Measurements from ENCODE around the gene MAB21L4. TPM values are rescaled to one million over a fixed set of nuclear protein-coding genes. Genes with fewer than 3 reads are reported as not detected.

MAB21L4 gene
- total and polyA plus RNA-seq, 2 donors (not counting 3 experiments of a cell fraction or from before 2014, with no cell fraction given): not detected

DNA sequence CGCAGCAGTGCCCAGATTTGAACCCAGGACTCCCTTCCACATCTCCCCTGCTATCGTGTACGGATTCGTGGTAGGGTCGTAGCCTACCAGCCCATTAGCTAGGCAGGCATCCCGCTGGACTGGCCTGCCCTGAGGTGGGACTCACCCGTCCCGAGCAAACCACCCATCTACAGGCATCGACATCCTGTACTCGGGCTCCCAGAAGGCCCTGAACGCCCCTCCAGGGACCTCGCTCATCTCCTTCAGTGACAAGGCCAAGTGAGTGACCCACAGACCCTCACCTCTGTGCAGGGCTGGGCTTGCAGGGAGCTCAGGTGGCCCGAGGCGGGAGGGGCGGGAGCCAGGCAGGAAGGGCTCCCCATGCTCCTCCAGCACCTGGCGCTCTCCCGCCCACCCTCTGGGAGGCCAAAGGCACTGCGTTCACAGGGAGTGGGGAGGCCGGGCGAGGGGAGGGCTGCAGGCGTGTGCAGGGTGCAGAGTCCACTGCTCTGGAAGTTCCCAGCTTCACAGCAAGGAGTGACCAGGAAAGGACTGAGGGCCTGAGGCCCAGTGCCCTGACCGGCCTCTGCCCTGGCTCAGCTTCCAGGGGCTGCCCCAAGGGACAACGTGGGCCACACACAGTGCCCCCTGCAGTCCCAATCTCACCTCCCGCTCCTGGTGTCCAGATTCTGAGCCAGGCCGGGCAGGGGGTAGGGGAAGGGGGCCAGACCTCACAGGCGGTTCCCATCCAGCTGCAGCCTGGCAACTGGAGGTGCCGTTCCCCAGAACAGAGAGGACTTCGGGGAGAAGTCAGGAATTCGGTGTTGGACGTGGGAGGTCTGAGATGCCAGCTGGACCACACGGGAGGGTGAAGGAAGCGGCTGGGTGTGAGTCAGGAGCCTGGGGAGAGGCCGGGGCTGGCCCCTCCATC is 21.9 kb downstream of the MAB21L4 start:
- no peaks in the 10 kb centered on the region for H3K4me1 ChIP-seq (ENCODE audit: control insufficient read depth, extremely low read depth, insufficient read depth, low read length)
- CTCF ChIA-PET: no interaction called here

More for the DNA sequence above, 21.9 kb downstream of the MAB21L4 start:
- H3K9me1 ChIP-seq (replicated peaks; ENCODE audit: control insufficient read depth, extremely low read depth, insufficient read depth, low read length): no peaks in the 10 kb centered on the region
- intact Hi-C loops (cut with micrococcal nuclease): no loop called here
- H3K36me3 ChIP-seq (ENCODE audit: control insufficient read depth in 2 of 2, extremely low read depth in 1 of 2, insufficient read depth in 2 of 2, low read length in 2 of 2): no peaks in the 10 kb centered on the region
- H3K79me2 ChIP-seq (ENCODE audit: control insufficient read depth, insufficient read depth, low read length): no peaks in the 10 kb centered on the region
- dilution Hi-C loops (cut with MboI; ENCODE audit: extremely low pct_ligation_motif_present, low sequenced_read_pairs): no loop called here
- H3K27ac ChIP-seq (ENCODE audit: insufficient read depth, low read depth, low read length): no peak overlapping the region
- BruUV-seq (replicated peaks): no TSS peak
- no peaks in the 10 kb centered on the region for H3K9me3 ChIP-seq (replicated peaks; ENCODE audit: control insufficient read depth, insufficient read depth, low read length)
- FAIRE-seq (no peak), DNase-seq (ENCODE audit: low read depth, low spot score) (no peak)
- POLR2A ChIA-PET: no interaction called here
- H4K20me1 ChIP-seq (replicated peaks; ENCODE audit: control insufficient read depth, extremely low read depth, insufficient read depth, low read length): no peaks in the 10 kb centered on the region
- no peak overlapping the region for H3K4me3 ChIP-seq (replicated peaks in 1 of 3; ENCODE audit: insufficient read depth in 1 of 3, low read depth in 1 of 3, low read length in 3 of 3)
- H3K9ac ChIP-seq (replicated peaks; ENCODE audit: extremely low read depth, insufficient read depth, low read length): no peak overlapping the region
- H3K4me2 ChIP-seq (ENCODE audit: insufficient read depth, low read length): no peak overlapping the region
- no peak overlapping the region for H2AFZ ChIP-seq (ENCODE audit: low read depth, low read length)
- TF ChIP-seq MYC (IDR thresholded peaks at IDR 0.05; ENCODE audit: low read depth, low read length) (no peak), JUN (IDR thresholded peaks at IDR 0.05; ENCODE audit: borderline replicate concordance, insufficient read depth, insufficient read length, low read depth) (no peak), POLR2A (IDR thresholded peaks at IDR 0.05; ENCODE audit: low read depth, low read length) (no peak), EZH2 (IDR thresholded peaks at IDR 0.05; ENCODE audit: borderline replicate concordance, low read depth, low read length, severe bottlenecking) (no peak), POLR2AphosphoS5 (IDR thresholded peaks at IDR 0.05; ENCODE audit: insufficient read depth, low read depth, low read length) (no peak), GATA2 (IDR thresholded peaks at IDR 0.05; ENCODE audit: insufficient read depth, insufficient read length, low read depth, low read length) (no peak), FOS (IDR thresholded peaks at IDR 0.05; ENCODE audit: borderline replicate concordance, insufficient read depth, low read length) (no peak)
- TF ChIP-seq, protein P1, sequence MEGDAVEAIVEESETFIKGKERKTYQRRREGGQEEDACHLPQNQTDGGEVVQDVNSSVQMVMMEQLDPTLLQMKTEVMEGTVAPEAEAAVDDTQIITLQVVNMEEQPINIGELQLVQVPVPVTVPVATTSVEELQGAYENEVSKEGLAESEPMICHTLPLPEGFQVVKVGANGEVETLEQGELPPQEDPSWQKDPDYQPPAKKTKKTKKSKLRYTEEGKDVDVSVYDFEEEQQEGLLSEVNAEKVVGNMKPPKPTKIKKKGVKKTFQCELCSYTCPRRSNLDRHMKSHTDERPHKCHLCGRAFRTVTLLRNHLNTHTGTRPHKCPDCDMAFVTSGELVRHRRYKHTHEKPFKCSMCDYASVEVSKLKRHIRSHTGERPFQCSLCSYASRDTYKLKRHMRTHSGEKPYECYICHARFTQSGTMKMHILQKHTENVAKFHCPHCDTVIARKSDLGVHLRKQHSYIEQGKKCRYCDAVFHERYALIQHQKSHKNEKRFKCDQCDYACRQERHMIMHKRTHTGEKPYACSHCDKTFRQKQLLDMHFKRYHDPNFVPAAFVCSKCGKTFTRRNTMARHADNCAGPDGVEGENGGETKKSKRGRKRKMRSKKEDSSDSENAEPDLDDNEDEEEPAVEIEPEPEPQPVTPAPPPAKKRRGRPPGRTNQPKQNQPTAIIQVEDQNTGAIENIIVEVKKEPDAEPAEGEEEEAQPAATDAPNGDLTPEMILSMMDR (IDR thresholded peaks at IDR 0.05; ENCODE audit: extremely low read depth in 1 of 2, insufficient read depth in 1 of 2, low read depth in 1 of 2, low read length in 2 of 2): no peak
- TF ChIP-seq, protein P2, sequence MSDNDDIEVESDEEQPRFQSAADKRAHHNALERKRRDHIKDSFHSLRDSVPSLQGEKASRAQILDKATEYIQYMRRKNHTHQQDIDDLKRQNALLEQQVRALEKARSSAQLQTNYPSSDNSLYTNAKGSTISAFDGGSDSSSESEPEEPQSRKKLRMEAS (IDR thresholded peaks at IDR 0.05; ENCODE audit: insufficient read depth, insufficient read length): no peak
- no peaks in the 10 kb centered on the region for H3K27me3 ChIP-seq (ENCODE audit: control insufficient read depth in 2 of 2, insufficient read depth in 2 of 2, low read length in 2 of 2)

Data from endothelial cell of umbilical vein (primary cell).